Measurements from ENCODE around the gene WDR81. TPM values are rescaled to one million over a fixed set of nuclear protein-coding genes. Genes with fewer than 3 reads are reported as not detected.

Gene WDR81
- total RNA-seq, 2 donors from 2014 or later: 32.7 to 41.8 TPM

DNA sequence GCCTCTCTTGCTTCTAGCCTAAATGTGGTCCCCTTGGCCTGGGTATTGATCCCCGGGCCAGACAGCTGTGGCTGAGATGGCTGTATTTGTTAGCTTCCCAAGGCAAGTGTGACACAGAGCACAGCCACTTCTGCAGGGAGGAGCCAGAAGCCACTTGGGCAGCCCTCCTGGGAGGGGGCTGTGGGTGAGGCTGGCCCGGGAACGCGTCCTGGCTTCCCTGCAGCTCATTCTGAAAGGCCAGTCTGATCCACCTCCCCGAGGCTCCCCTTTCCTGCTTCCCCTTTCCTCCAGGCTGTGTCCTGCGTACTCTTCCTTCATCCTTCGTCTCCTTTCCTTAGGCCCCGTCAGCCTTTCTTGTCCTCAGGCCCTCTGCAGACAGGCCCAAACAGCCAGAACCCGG is 26.1 kb downstream of the WDR81 start:
- no peak for DNase-seq (ENCODE audit: low spot score)
- Histone ChIP-seq H3K4me3 (no peak overlapping the region), H3K9me3 (no peaks in the 10 kb centered on the region), H3K27ac (no peak overlapping the region), H3K4me1 (ENCODE audit: control insufficient read depth in 1 of 2, low read depth in 2 of 2) (no peaks in the 10 kb centered on the region), H3K27me3 (replicated peaks; ENCODE audit: insufficient read depth) (no peaks in the 10 kb centered on the region), H3K36me3 (no peaks in the 10 kb centered on the region)
- no peak for ATAC-seq (ENCODE audit: insufficient number of reproducible peaks, low FRiP score, low read depth)
- TF ChIP-seq, protein P1, sequence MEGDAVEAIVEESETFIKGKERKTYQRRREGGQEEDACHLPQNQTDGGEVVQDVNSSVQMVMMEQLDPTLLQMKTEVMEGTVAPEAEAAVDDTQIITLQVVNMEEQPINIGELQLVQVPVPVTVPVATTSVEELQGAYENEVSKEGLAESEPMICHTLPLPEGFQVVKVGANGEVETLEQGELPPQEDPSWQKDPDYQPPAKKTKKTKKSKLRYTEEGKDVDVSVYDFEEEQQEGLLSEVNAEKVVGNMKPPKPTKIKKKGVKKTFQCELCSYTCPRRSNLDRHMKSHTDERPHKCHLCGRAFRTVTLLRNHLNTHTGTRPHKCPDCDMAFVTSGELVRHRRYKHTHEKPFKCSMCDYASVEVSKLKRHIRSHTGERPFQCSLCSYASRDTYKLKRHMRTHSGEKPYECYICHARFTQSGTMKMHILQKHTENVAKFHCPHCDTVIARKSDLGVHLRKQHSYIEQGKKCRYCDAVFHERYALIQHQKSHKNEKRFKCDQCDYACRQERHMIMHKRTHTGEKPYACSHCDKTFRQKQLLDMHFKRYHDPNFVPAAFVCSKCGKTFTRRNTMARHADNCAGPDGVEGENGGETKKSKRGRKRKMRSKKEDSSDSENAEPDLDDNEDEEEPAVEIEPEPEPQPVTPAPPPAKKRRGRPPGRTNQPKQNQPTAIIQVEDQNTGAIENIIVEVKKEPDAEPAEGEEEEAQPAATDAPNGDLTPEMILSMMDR (IDR thresholded peaks at IDR 0.05): no peak

DNA sequence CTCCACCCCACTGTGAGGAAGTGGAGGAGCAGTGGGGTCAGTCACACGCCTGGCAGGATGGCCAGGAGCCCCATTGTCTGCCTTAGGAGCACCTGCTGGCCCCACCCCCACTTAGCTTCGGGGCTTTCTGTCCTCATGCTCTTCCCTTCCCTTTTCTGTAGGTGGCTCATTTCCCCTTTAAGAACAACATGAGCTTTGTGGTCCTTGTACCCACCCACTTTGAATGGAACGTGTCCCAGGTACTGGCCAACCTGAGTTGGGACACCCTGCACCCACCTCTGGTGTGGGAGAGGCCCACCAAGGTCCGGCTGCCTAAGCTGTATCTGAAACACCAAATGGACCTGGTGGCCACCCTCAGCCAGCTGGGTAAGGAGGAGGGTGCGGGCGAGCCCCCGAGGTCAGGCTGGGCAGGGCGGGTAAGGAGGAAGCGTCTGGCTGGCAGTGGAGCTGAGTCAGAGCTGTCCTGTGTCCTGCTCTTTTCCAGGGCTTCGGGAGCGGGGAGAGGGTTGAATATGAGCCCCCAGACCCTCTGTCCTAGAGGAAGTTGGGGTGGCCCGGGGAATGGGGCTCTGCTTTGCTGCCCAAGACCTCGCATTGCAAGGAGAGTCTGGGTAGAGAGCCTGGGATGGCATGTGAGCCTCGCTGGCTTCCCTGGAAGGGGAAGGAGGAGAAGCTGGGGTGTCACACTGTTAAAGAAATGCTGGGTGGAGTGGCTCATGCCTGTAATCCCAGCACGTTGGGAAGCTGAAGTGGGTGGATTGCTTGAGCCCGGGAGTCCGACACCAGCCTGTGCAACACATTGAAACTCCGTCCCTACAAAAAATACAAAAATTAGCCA is 28.1 kb downstream of the WDR81 start:
- no peak for ATAC-seq (ENCODE audit: insufficient number of reproducible peaks, low FRiP score, low read depth)
- no peaks in the 10 kb centered on the region for H3K4me1 ChIP-seq (ENCODE audit: control insufficient read depth in 1 of 2, low read depth in 2 of 2)
- H3K9me3 ChIP-seq: no peaks in the 10 kb centered on the region
- TF ChIP-seq, protein P1 (IDR thresholded peaks at IDR 0.05): no peak
- H3K27ac ChIP-seq: no peak overlapping the region
- H3K4me3 ChIP-seq: peak overlapping the region; percentile 41
- H3K36me3 ChIP-seq: no peaks in the 10 kb centered on the region
- H3K27me3 ChIP-seq (replicated peaks; ENCODE audit: insufficient read depth): no peaks in the 10 kb centered on the region
- DNase-seq (ENCODE audit: low spot score): no peak

DNA sequence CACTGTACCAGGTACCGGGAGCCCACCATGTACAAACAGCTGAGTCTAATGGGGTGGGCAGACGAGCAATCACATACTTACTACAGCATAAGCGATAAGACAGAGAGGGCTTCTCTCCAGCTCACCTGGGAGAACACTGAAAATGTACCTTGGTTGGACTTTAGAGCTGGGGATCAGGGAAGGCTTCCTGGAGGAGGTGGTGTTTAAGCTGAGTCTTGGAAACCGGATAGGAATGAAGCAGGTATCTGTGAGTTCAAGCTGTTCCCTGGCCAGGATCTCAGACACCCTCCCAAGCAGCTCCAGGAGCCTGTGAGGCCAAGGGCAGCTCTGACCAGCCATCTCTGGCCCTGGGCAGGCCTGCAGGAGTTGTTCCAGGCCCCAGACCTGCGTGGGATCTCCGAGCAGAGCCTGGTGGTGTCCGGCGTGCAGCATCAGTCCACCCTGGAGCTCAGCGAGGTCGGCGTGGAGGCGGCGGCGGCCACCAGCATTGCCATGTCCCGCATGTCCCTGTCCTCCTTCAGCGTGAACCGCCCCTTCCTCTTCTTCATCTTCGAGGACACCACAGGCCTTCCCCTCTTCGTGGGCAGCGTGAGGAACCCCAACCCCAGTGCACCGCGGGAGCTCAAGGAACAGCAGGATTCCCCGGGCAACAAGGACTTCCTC is 29.4 kb downstream of the WDR81 start:
- TF ChIP-seq, protein P1 (IDR thresholded peaks at IDR 0.05): no peak
- ATAC-seq (ENCODE audit: insufficient number of reproducible peaks, low FRiP score, low read depth): no peak
- Histone ChIP-seq H3K27ac (no peak overlapping the region), H3K4me1 (ENCODE audit: control insufficient read depth in 1 of 2, low read depth in 2 of 2) (no peaks in the 10 kb centered on the region), H3K9me3 (no peaks in the 10 kb centered on the region), H3K36me3 (no peaks in the 10 kb centered on the region), H3K4me3 (no peak overlapping the region), H3K27me3 (replicated peaks; ENCODE audit: insufficient read depth) (no peaks in the 10 kb centered on the region)
- DNase-seq (ENCODE audit: low spot score): no peak

DNA sequence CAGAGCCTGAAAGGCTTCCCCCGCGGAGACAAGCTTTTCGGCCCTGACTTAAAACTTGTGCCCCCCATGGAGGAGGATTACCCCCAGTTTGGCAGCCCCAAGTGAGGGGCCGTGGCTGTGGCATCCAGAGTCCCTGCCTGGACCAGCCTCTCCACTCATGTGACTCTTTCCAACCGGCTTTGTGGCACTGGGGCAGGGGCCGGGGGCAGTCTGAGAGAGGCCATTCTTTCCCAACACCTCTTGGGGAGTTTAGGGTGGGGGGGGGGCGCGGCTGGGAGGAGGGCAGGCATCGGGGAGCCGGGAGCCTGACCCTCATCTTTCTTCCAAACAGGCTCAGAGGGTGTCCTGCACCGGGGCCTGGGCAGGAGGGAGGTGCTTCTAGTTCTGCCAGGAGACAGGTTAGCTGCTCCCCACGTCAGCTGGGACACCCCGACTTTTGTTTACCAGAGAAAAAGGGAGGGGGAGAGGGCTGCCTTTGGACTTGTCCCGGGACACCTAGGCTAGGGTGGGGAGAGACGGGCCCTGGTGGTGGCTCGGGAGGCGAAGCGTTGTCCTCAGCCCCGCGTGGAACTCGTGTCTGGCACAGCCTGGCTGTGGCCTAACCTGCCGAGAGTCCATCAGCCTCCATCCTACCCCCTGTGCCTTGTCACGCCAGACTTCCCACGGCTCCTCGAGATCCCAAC is 30.1 kb downstream of the WDR81 start:
- Histone ChIP-seq H3K4me3 (no peak overlapping the region), H3K9me3 (no peaks in the 10 kb centered on the region), H3K36me3 (no peaks in the 10 kb centered on the region), H3K27ac (no peak overlapping the region), H3K27me3 (replicated peaks; ENCODE audit: insufficient read depth) (no peaks in the 10 kb centered on the region), H3K4me1 (ENCODE audit: control insufficient read depth in 1 of 2, low read depth in 2 of 2) (no peaks in the 10 kb centered on the region)
- DNase-seq (ENCODE audit: low spot score) (no peak), ATAC-seq (ENCODE audit: insufficient number of reproducible peaks, low FRiP score, low read depth) (no peak)
- TF ChIP-seq, protein P1 (IDR thresholded peaks at IDR 0.05): no peak

DNA sequence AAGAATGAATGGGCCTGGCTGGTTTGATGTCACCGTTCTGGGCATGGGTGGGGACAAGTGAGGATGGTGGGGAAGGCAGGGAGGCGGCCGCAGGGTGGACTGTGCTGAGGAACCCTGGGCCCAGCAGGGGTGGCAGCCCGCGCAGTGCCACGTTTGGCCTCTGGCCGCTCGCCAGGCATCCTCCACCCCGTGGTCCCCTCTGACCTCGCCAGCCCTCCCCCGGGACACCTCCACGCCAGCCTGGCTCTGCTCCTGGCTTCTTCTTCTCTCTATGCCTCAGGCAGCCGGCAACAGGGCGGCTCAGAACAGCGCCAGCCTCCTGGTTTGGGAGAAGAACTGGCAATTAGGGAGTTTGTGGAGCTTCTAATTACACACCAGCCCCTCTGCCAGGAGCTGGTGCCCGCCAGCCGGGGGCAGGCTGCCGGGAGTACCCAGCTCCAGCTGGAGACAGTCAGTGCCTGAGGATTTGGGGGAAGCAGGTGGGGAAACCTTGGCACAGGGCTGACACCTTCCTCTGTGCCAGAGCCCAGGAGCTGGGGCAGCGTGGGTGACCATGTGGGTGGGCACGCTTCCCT is 30.8 kb downstream of the WDR81 start:
- no peak for ATAC-seq (ENCODE audit: insufficient number of reproducible peaks, low FRiP score, low read depth)
- Histone ChIP-seq H3K4me3 (no peak overlapping the region), H3K27ac (no peak overlapping the region)

More for the DNA sequence above, 30.8 kb downstream of the WDR81 start:
- Histone ChIP-seq H3K27me3 (replicated peaks; ENCODE audit: insufficient read depth) (no peaks in the 10 kb centered on the region), H3K36me3 (no peaks in the 10 kb centered on the region), H3K4me1 (ENCODE audit: control insufficient read depth in 1 of 2, low read depth in 2 of 2) (no peaks in the 10 kb centered on the region), H3K9me3 (no peaks in the 10 kb centered on the region)
- TF ChIP-seq, protein P1 (IDR thresholded peaks at IDR 0.05): no peak
- DNase-seq (ENCODE audit: low spot score): no peak
